GM20000 (cell line): ENCODE results near the gene LRRC36.

ENCODE experiments used
- DNase-seq: peaks from one replicate; pipeline ENCODE4 v3.0.0; 2012; ENCODE audit warnings: low spot score
- TF ChIP-seq, protein P1 (sequence below): IDR thresholded peaks from 2 replicates; pipeline ENCODE4 v1.5.1; 2012; ENCODE audit warnings: mild to moderate bottlenecking, control low read depth; ENCODE audit errors: extremely low read depth, missing control alignments

LRRC36 gene

DNA sequence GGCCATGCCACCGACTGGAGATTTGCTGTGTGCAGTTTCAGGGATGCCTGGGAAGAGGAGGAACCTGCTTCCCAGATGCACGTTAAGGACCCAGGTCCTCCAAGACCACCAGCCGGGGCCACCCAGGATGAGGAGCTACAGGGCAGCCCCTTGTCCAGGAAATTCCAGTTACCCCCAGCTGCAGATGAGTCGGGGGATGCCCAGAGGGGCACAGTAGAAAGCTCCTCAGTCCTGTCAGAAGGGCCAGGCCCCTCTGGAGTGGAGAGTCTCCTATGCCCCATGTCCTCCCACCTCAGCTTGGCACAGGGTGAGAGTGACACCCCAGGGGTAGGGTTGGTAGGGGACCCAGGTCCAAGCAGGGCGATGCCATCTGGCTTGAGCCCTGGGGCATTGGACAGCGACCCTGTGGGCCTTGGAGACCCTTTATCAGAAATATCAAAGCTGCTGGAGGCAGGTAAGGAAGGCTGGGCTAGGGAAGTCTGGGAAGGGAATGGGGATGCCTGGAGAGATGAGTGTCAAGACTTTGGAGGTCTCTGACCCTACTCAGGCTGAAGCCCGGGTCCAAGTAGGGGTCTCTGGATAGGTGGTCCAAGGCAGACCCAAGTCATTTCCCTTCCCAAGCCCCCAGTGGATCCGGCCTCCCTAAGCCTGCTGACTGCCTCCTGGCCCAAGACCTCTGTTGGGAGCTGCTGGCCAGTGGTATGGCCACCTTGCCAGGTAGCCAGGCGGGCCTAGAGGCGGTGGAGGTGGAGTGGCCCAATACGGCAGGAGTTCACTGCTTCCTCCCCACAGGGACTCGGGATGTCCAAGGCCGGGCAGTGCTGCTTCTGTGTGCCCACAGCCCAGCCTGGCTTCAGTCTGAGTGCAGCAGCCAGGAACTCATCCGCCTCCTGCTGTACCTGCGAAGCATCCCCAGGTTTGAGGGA lies 46.3 kb upstream of the LRRC36 start:
- DNase-seq: no peak
- TF ChIP-seq, protein P1, sequence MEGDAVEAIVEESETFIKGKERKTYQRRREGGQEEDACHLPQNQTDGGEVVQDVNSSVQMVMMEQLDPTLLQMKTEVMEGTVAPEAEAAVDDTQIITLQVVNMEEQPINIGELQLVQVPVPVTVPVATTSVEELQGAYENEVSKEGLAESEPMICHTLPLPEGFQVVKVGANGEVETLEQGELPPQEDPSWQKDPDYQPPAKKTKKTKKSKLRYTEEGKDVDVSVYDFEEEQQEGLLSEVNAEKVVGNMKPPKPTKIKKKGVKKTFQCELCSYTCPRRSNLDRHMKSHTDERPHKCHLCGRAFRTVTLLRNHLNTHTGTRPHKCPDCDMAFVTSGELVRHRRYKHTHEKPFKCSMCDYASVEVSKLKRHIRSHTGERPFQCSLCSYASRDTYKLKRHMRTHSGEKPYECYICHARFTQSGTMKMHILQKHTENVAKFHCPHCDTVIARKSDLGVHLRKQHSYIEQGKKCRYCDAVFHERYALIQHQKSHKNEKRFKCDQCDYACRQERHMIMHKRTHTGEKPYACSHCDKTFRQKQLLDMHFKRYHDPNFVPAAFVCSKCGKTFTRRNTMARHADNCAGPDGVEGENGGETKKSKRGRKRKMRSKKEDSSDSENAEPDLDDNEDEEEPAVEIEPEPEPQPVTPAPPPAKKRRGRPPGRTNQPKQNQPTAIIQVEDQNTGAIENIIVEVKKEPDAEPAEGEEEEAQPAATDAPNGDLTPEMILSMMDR: no peak

DNA sequence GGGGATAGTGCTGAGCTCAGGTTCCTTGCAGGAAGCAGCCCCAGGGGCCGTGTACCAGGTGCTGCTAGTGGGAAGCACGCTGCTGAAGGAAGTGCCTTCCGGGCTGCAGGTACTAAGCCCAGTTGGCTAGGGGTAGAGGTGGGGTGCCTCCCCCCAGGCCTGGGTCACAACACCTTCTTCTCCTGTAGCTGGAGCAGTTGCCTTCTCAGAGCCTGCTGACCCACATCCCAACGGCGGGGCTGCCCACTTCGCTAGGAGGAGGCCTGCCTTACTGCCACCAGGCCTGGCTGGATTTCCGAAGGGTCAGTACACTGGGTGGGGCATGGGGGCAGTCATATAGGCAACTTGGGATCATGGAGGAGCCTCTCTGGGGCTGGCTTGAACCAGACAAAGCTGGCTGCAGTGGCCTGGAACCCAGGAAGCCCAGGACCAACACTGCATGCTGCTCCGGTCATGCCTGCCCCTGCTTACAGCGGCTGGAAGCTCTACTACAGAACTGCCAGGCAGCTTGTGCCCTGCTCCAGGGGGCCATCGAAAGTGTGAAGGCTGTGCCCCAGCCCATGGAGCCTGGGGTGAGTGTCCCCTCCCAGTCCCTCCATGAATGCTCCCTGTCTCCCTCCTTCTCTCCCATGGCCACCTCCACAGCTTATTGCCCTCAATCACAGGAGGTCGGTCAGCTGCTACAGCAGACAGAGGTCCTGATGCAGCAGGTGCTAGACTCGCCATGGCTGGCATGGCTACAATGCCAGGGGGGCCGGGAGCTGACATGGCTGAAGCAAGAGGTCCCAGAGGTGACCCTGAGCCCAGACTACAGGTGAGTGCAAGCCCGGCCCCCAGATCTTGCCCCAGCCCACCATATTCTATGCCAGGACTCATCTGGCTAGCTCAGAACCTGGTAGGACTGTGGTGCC lies 44.8 kb upstream of the LRRC36 start:
- TF ChIP-seq, protein P1: no peak

DNA sequence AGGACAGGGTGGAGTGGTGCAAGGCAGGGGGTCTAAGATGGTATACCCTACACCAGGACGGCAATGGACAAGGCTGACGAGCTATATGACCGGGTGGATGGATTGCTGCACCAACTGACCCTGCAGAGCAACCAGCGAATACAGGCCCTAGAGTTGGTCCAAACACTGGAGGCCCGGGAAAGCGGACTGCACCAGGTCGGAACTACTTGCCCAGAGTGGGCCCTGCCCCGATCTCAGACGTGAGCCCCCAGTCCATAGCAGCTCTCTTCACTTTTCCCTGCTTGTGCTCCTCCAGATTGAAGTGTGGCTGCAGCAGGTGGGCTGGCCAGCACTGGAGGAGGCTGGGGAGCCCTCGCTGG lies 44.2 kb upstream of the LRRC36 start:
- TF ChIP-seq, protein P1: no peak

More for the DNA sequence above, 44.8 kb upstream of the LRRC36 start:
- no peak for DNase-seq

DNA sequence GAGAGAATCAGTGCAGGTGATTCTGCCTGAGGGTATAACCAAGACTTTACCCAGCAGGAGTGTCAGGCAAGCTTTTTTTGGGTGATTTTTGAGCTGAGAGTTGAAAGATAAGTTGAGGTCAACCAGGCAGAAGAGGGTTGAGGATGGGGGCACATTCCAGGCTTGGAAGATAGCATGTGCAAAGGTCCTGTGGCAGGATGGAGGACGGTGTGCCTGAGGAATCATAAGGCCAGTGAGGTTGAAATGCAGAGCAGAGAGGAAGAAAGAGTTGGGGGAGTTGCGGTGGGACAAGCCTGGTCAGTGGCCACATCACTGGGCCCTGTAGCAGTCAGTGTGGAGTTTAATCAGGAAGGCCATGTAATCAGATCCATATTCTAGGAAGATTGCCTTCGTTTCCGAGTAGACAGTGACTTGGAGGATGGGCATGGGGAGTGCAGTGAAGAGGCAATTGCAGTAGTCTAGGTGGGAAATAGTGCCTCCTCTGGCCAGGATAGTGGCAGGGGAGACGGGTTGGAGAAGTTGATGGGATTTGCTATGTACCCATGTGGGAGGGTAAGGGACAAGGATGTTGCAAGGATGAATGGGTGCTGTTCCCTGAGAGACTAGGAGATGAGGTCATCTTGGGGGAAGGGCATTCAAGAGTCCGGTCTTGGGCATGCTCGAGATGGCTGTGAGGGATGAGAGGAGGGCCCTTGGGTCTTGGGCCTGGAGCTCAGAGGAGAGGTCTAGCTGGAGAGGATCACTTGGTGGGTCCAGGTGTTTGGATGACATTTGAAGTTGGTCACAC lies 43.4 kb upstream of the LRRC36 start:
- TF ChIP-seq, protein P1: no peak
- DNase-seq: no peak

More for the DNA sequence above, 44.2 kb upstream of the LRRC36 start:
- no peak for DNase-seq

DNA sequence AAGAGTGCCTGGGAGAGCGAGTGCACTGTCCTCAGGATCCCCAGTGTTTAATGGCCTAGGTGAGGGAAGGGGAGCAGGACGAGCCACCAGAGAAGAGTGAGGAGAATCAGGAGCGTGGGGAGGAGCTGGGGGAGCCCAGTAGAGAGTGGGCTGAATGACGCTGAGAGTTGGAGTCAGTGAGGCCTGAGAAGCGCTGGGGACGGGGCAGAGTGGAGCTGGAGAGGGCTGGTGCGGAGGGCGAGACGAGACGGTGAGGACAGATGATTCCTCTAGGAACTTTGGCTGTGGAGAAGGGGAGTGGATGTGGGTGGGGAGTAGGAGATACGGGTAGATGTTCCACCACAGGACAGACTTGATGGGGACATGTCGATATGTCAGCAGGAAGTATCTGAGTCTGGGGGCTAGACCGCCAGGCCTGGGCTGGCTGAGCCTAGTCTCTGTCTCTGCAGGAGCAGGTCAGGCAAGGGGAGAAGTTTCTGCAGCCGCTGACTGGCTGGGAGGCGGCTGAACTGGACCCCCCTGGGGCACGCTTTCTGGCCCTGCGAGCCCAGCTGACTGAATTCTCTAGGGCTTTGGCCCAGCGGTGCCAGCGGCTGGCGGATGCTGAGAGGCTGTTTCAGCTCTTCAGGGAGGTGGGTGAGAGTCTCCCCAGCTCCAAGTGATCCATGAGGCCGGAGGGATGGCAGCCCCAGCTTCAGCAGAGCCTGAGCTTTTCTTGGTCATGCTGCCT lies 42.6 kb upstream of the LRRC36 start:
- TF ChIP-seq, protein P1: no peak
- no peak for DNase-seq

DNA sequence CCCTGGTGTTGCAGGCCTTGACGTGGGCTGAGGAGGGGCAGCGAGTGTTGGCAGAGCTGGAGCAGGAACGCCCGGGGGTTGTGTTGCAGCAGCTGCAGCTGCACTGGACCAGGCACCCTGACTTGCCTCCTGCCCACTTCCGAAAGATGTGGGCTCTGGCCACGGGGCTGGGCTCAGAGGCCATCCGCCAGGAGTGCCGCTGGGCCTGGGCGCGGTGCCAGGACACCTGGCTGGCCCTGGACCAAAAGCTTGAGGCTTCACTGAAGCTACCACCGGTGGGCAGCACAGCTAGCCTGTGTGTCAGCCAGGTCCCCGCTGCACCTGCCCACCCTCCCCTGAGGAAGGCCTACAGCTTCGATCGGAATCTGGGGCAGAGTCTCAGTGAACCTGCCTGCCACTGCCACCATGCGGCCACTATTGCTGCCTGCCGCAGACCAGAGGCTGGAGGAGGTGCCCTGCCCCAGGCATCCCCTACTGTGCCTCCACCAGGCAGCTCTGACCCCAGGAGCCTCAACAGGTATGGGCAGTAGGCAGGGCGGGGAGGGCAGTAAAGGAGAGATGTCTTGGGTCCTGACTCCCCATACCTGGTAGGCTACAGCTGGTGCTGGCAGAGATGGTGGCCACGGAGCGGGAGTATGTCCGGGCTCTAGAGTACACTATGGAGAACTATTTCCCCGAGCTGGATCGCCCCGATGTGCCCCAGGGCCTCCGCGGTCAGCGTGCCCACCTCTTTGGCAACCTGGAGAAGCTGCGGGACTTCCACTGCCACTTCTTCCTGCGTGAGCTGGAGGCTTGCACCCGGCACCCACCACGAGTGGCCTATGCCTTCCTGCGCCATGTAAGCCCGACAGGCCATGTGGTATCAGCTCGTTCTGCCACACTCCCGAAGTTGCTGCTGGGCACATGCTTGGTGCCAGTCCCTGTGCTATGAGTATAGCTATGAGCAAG lies 41.6 kb upstream of the LRRC36 start:
- TF ChIP-seq, protein P1: no peak
- no peak for DNase-seq
